MM.1S (cell line): ENCODE results near the gene LOXL1.

ENCODE experiments used
- DNase-seq: peaks from one replicate; pipeline ENCODE4 v3.0.0-alpha.2; 2015
- H2AFZ ChIP-seq: fragments of 300-600 bp; sonication (generic); 2 replicates; pipeline ENCODE4 v1.6.0; 2016; ENCODE audit warnings: antibody characterized with exemption, low read length
- H3F3A ChIP-seq: fragments of 300-600 bp; sonication (generic); 2 replicates; pipeline ENCODE4 v1.6.1; 2016; ENCODE audit warnings: mild to moderate bottlenecking, antibody characterized with exemption, low read length, moderate library complexity, mixed read lengths; ENCODE audit not compliant: insufficient read depth
- H3K27ac ChIP-seq: fragments of 300-600 bp; sonication (generic); 2 replicates; pipeline ENCODE4 v1.5.1; 2016; ENCODE audit warnings: mild to moderate bottlenecking, low read length
- H3K27me3 ChIP-seq: fragments of 300-600 bp; sonication (generic); replicated peaks from 2 replicates; pipeline ENCODE4 v1.6.0; 2016; ENCODE audit warnings: low read length; ENCODE audit not compliant: insufficient read depth
- H3K36me3 ChIP-seq: fragments of 300-600 bp; sonication (generic); replicated peaks from 2 replicates; pipeline ENCODE4 v1.6.1; 2016; ENCODE audit warnings: mild to moderate bottlenecking, low read length, mixed read lengths; ENCODE audit not compliant: insufficient read depth
- H3K4me1 ChIP-seq: fragments of 300-600 bp; sonication (generic); 2 replicates; pipeline ENCODE4 v1.6.1; 2016; ENCODE audit warnings: low read length, mixed read lengths
- H3K4me2 ChIP-seq: fragments of 300-600 bp; sonication (generic); 2 replicates; pipeline ENCODE4 v1.6.0; 2016; ENCODE audit warnings: low read depth, low read length
- H3K4me3 ChIP-seq: fragments of 300-600 bp; sonication (generic); 2 replicates; pipeline ENCODE4 v1.5.1; 2016; ENCODE audit warnings: low read length, mixed read lengths
- H3K79me2 ChIP-seq: fragments of 300-600 bp; sonication (generic); 2 replicates; pipeline ENCODE4 v1.6.1; 2016; ENCODE audit warnings: mixed run types, low read length, mixed read lengths
- H3K9ac ChIP-seq: fragments of 300-600 bp; sonication (generic); 2 replicates; pipeline ENCODE4 v1.6.1; 2016; ENCODE audit warnings: low read length, mixed read lengths
- H3K9me2 ChIP-seq: fragments of 300-600 bp; sonication (generic); replicated peaks from 2 replicates; pipeline ENCODE4 v1.6.1; 2016; ENCODE audit warnings: mild to moderate bottlenecking, low read length, mixed read lengths; ENCODE audit not compliant: insufficient read depth
- H3K9me3 ChIP-seq: fragments of 300-600 bp; sonication (generic); replicated peaks from 2 replicates; pipeline ENCODE4 v1.6.1; 2016; ENCODE audit warnings: mild to moderate bottlenecking, low read length, mixed read lengths; ENCODE audit not compliant: insufficient read depth
- H4K20me1 ChIP-seq: fragments of 300-600 bp; sonication (generic); 2 replicates; pipeline ENCODE4 v1.6.1; 2016; ENCODE audit warnings: mild to moderate bottlenecking, low read length, moderate library complexity, mixed read lengths; ENCODE audit not compliant: insufficient read depth
- EZH2 ChIP-seq: fragments of 300-600 bp; sonication (generic); optimal IDR thresholded peaks from 2 replicates; pipeline ENCODE3; 2017; ENCODE audit warnings: low read depth, mild to moderate bottlenecking, antibody characterized with exemption, low read length, mixed read lengths
- EZH2phosphoT487 ChIP-seq: fragments of 300-600 bp; sonication (generic); IDR thresholded peaks from 2 replicates; pipeline ENCODE4 v1.6.1; 2018; ENCODE audit warnings: antibody characterized with exemption, low read length
- TF ChIP-seq, protein P1 (sequence below): fragments of 300-600 bp; sonication (generic); IDR thresholded peaks from 2 replicates; pipeline ENCODE4 v1.5.1; 2016; ENCODE audit warnings: antibody characterized with exemption, low read length, mixed read lengths

The LOXL1 gene, protein sequence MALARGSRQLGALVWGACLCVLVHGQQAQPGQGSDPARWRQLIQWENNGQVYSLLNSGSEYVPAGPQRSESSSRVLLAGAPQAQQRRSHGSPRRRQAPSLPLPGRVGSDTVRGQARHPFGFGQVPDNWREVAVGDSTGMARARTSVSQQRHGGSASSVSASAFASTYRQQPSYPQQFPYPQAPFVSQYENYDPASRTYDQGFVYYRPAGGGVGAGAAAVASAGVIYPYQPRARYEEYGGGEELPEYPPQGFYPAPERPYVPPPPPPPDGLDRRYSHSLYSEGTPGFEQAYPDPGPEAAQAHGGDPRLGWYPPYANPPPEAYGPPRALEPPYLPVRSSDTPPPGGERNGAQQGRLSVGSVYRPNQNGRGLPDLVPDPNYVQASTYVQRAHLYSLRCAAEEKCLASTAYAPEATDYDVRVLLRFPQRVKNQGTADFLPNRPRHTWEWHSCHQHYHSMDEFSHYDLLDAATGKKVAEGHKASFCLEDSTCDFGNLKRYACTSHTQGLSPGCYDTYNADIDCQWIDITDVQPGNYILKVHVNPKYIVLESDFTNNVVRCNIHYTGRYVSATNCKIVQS

DNA sequence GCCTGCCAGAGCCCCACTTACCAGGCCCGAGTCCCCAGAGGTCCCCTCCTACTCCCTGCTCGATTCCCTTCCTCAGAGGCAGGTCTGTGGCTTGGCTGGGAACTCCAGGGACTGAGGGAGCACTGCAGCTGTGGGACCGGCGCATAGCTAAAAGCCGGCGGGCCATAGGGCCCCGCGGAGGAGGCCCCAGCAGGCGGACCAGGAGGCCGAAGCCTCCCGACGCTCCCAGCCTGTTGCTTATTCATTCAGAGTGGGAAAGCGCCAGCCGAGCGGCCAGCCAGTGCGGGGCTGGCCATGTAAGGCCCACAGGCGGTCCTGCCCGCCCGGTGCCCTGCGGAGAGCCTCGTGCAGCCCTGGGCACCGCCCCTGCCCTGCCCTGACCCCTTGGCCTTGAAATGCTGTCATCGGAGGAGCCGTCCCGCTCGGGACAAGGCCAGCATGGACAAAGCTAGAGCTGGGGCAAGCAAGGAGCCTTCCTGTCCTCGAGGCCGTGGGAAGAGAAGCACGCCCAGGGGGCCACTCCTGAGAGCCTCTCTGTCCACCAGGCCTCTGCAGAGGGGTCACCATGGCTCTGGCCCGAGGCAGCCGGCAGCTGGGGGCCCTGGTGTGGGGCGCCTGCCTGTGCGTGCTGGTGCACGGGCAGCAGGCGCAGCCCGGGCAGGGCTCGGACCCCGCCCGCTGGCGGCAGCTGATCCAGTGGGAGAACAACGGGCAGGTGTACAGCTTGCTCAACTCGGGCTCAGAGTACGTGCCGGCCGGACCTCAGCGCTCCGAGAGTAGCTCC lies at the start of gene LOXL1:
LOXL1 (plus strand) TSS at position 244 of the 784 bp plus-strand sequence; CDS start at position 566, 322 bp downstream.
- TF ChIP-seq EZH2phosphoT487 = no peak
- TF ChIP-seq, protein P1, sequence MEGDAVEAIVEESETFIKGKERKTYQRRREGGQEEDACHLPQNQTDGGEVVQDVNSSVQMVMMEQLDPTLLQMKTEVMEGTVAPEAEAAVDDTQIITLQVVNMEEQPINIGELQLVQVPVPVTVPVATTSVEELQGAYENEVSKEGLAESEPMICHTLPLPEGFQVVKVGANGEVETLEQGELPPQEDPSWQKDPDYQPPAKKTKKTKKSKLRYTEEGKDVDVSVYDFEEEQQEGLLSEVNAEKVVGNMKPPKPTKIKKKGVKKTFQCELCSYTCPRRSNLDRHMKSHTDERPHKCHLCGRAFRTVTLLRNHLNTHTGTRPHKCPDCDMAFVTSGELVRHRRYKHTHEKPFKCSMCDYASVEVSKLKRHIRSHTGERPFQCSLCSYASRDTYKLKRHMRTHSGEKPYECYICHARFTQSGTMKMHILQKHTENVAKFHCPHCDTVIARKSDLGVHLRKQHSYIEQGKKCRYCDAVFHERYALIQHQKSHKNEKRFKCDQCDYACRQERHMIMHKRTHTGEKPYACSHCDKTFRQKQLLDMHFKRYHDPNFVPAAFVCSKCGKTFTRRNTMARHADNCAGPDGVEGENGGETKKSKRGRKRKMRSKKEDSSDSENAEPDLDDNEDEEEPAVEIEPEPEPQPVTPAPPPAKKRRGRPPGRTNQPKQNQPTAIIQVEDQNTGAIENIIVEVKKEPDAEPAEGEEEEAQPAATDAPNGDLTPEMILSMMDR = no peak
- TF ChIP-seq EZH2 = no peak
- no peaks in the 10 kb centered on the region for H3K9me2 ChIP-seq
- no peaks in the 10 kb centered on the region for H3F3A ChIP-seq
- no peaks in the 10 kb centered on the region for H3K4me1 ChIP-seq
- no peak within 1 kb of the TSS for H3K4me3 ChIP-seq
- no peak within 1 kb of the TSS for H2AFZ ChIP-seq
- H3K9me3 ChIP-seq = no peaks in the 10 kb centered on the region
- no peak for DNase-seq
- peaks cover 34% of the 10 kb centered on the region for H3K27me3 ChIP-seq
- H3K9ac ChIP-seq = no peak within 1 kb of the TSS
- H3K27ac ChIP-seq = no peak within 1 kb of the TSS
- H3K4me2 ChIP-seq = peak within 1 kb of the TSS; percentile 62; the same call in 1 of the 2 replicates
- no peaks in the 10 kb centered on the region for H3K79me2 ChIP-seq
- H3K36me3 ChIP-seq = no peaks in the 10 kb centered on the region
- H4K20me1 ChIP-seq = no peaks in the 10 kb centered on the region

DNA sequence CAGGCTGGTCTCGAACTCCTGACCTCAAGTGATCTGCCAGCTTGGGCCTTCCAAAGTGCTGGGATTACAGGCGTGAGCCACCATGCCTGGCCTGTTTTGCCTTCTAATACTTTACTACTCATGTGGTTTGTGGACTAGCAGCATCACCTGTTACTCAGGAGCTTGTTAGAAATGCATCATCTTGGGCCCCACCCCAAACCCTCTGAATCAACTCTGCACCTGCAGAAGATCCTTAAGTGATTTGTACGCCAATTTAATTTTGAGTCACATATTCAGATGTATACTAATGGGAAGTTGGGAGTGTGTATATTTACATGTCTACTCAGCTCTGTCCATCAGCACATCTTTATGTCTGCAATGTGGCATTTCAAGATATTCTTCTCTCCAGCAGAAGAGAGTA lies 46.8 kb upstream of the LOXL1 start:
- Histone ChIP-seq H3K79me2 (no peaks in the 10 kb centered on the region), H4K20me1 (no peaks in the 10 kb centered on the region), H3K9ac (no peak overlapping the region), H3K4me1 (no peaks in the 10 kb centered on the region), H3K9me2 (no peaks in the 10 kb centered on the region), H3K4me2 (no peak overlapping the region), H3K27me3 (peaks cover 28% of the 10 kb centered on the region), H3K9me3 (no peaks in the 10 kb centered on the region), H3K27ac (no peak overlapping the region), H3F3A (no peaks in the 10 kb centered on the region), H2AFZ (no peak overlapping the region), H3K36me3 (no peaks in the 10 kb centered on the region), H3K4me3 (no peak overlapping the region)
- no peak for DNase-seq
- no peak for TF ChIP-seq EZH2
- TF ChIP-seq, protein P1 = no peak

DNA sequence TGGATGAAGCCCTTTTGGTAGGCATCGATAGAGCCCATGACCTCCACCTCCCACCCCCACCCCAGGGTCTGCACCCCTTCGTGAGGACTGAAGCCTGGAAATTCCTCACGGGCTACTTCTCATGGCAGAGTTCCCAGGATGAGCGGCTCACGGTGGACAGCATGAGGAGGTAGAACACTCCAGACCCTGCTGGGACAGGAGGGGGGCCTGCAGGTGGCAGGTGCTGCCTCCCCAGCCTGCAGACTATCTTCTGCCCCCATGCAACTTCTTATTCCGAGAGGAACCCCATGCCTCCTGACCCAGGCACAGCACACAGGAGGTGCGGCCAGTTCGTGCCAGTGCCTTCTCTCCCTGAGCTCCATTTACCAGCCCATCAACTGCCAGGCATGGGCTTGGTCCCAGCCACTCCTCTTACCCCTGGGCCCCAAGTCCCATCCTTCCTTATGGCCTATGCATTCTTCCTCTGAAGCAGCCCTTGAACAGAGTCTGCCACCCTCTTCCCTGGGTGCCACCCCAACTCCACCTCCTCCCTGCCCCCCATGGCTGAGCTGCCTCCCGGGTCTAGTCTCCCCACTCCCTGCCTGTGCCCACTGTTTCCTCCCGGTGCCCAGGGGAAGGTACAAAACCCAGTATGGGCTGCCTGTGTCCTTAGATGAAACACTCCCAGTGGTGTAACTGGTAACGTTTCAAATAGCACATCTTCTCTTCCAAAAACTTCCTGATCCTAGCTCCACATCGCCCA lies 44.5 kb upstream of the LOXL1 start:
- no peak for DNase-seq
- H3K4me1 ChIP-seq = no peaks in the 10 kb centered on the region
- H3K9me3 ChIP-seq = no peaks in the 10 kb centered on the region
- H3K9ac ChIP-seq = no peak overlapping the region
- no peak overlapping the region for H3K4me2 ChIP-seq
- no peaks in the 10 kb centered on the region for H4K20me1 ChIP-seq
- H3K27me3 ChIP-seq = peaks cover 31% of the 10 kb centered on the region
- H3K27ac ChIP-seq = no peak overlapping the region
- no peak overlapping the region for H3K4me3 ChIP-seq
- no peaks in the 10 kb centered on the region for H3K9me2 ChIP-seq
- no peak overlapping the region for H2AFZ ChIP-seq
- H3K36me3 ChIP-seq = no peaks in the 10 kb centered on the region
- no peaks in the 10 kb centered on the region for H3F3A ChIP-seq
- TF ChIP-seq, protein P1 = no peak
- TF ChIP-seq EZH2phosphoT487 (no peak), EZH2 (no peak)
- no peaks in the 10 kb centered on the region for H3K79me2 ChIP-seq
